Fibroblast of skin of scalp (primary cell): ENCODE data around the gene CDC45.

ENCODE experiments used
- DNase-seq: peaks from one replicate; pipeline ENCODE4 v3.0.0-alpha.2; 2013

The CDC45 gene

GRCh38 chr22:19516378-19517170 lies 36.9 kb downstream of the CDC45 start:
- no peak for DNase-seq

GRCh38 chr22:19517171-19517500 lies 37.4 kb downstream of the CDC45 start:
- DNase-seq = no peak

DNA sequence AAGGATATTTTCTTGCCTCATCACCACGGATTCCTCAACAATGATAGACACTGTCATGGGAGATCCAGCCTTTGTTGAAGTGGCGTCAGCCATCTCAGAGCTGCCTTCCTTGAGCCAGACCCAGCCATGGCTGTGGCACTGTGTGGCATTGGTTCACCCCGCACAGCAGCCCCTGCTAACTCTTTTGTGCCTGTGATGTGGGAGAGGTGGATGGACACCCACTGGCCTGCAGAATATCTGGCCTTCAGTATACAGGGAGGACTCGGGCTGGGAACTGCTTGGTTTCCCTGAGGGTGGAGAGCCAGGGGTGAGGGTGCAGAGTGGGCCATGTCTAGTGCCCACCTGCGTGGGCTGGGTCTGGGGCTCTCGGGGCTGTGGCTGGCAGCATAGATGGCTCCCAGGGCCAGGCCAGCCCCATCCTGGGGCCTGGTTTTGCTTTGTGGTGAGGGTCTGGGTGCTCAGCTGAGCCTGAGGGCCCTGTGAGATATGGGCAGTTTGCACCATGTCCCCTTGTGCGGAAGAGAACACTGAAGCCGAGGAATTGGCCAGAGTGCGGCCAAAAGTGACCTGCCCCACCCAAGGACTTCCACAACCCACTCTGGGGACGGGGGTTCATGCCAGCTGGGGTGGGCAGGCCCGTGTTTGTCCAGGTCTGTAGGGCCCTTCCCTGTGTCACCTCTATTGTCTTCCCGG lies 38.3 kb downstream of the CDC45 start:
- DNase-seq = no peak

DNA sequence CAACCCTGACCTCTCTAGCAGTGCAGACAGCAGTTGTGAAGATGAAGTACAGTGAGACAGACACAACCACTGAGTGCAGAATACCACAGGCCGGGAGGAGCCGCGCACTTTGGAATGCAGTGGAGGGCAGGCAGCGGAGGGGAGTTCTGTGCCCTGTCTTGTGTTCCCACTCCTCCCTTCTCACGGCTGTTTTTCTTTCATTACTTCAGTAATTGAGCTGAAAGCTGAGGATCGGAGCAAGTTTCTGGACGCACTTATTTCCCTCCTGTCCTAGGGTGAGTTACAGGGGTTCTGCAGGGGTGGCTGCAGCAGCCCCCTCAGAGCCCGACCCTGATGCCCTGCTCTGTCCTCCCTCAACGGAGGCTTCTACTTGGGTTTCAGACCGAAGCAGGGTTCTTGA lies 38.9 kb downstream of the CDC45 start:
- DNase-seq = no peak

DNA sequence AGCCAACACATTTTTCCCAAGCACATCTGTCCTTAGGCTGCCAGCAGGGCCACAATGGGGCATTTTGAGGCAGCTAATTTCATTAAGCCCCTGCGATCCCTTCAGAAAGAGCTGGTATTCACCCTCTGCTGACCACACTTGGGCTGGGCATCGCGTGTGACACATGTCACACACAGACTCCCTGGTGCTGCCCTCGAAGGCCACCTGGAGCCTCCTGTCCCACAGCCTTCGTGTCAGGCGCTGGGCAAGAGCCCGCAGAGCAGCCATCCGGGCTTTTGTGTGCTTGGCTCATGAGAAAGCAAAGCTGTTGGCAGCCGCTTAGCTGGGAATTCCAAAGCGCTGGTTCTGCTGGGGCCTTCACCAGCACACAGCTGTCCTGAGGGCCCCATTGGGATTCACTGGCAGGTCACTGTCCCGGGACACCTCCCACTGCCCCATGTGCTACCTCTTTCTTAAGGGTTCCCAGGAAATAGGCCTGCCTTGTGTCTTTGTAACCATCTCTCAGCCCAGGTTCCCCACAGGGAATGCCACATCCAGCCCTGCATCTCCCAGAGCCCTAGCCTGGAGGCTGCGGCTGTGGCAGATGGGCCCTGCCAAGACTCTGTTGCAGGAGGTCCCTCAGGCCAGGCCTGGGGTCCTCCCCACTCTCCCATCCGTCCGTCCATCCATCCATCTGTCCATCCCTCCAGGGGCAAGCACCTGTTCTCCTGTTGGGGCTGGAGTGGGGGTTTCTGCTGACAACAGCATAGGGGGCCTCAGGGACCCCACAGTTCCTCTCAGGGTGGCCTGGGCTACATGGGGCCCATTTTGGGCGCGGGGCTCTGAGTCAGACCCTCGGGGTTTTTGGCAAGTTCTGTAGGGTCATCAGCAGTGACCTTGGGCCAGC lies 39.6 kb downstream of the CDC45 start:
- no peak for DNase-seq

DNA sequence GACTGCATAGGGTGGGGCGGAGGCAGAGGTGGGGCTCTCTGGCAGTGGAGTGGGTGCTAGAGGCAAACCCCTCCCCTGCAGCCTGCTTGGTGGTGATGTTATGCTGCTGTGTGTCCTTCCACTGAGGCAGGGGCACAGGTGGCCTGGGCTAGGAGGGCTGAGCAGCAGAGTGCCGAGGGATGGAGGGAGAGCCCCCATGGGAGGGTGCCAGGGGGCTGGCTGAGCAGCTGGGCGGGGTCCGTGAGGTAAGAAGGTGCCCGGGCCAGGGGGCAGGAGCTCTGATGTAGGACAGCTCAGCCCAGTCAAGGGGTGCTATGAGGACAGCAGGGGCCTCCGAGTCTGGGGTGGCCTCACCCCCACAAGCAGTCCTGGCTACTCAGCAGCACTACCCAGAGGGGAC lies 40.3 kb downstream of the CDC45 start:
- no peak for DNase-seq

DNA sequence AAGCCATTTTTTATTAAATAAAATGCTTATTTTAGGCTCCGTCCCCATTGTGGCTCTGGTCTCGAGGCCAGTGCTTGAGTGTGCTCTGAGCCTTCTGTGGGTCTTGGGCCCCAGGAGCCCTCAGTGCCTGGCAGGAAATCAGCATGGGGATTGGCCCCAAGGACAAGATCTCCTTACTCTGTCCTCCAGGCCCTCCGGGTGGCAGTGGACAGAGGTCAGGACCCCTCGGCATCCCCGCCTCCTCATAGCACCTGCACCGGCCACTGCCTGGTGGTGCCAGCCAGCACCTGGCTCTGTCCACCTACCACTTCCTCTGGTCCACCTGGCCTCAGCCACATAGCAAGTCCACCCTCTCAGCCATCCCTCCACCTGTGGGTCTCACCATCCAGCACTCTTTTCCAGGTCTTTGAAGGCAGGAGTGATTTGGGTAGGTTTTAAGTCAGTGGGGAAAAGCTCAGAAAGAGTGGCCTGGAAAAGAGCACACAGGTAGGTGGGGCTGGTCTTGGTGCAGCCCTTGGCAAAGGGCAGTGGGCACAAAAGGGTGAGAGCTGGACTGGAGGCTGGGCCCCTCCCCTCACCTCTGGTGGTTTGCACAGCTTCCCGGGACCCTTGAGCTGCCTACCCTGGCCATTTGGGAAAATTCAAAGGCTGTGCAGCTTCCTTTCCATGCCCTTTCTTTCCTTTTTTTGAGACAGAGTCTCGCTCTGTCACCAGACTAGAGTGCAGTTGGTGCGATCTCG lies 41.0 kb downstream of the CDC45 start:
- no peak for DNase-seq

DNA sequence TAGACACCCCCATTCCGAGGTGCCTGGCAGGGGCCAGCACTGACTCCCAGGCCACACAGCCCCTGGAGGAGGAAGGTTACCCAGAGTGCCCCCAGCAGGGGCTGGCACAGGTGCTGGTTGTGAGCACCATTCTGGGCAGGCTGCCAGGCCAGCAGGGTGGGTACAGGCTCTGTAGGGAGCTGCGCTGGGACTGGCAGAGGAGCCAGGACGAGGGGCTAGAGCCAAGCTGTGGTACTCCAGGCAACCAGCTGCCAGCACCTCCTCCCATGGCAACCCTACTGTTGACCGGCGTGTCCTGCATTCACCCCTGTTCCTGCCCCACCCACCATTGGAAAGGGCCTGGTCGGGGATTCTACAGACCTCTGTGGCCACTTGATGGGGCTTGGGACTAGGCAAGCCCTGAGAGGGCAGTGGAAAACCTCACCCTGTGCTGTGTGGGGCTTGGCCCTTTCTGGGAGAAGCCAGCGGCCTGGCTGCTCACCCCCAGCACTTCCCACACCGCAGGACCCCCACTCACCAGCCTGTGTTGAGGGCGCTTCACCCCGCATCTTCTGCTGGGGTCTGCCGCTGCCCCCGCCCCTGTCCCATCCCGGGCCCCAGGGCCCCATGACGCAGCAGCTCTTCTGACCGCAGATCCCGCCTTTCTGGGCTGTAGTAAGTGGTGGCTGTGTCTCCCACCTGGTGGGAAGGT lies 42.6 kb downstream of the CDC45 start:
- no peak for DNase-seq

DNA sequence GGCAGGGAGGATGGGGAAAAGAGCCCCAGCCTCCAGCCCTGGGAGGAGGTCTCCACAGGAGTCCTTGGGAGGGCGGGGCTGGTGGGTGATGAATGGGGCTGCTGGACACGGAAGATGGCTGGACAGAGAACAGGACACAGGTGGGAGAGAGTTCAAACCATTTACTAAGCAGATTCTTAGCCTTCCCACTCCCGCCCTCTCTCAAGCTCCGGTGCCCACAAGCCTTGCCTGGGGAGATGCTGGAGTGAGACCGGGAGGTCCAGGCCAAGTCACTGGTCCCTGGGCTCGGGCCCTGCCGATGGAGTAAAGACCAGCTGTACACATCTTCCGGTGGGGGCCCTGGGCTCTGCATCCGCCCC lies 43.1 kb downstream of the CDC45 start:
- no peak for DNase-seq

GRCh38 chr22:19523240-19524169 lies 43.8 kb downstream of the CDC45 start:
- no peak for DNase-seq

DNA sequence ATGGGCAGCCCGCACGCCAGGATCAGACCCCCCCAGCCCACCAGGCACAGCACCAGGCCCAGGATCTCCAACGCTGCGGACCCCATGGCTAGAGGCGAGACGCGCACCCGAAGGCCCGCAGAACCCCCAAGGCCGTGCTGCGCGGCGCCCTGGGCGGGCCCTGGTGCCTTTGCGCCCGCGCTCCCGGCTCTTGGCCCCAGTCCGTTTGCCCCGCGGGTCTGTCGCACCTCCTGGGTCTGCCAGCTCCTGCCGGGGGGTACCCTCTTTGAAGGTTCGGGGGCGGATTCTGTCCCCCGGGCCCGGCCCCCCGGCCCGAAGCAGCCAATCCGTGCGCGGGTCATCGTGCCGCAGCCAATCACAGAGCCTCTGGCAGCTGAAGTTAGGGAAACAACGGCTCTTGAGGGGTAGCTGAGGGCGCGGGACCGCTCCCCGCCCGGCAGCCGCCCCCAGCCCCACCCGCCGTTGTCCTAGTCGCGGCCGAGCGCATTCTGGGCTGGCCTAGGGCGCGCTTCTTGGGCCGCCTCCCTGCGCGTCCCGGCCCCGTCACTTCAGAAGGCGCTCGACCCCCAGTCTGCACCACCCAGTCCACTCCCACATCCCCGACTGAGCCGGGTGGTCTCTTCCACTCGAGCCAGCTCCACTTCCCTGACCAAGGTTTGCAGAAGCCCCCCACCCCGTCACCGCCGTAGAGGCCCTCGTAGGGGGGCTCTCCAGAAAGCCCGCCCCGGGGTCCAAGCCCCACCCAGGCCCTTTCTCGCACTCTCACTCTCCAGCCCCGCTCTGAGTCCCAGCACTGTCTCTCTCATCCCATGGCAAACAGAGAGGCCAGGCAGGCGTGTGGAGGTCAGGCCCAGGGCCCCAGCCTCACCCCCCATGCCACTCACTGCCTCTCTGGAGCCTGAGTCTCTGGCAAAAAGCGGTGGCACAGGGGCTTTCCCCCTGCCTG lies 44.7 kb downstream of the CDC45 start, which contains the start of gene CLDN5:
Gene CLDN5, minus strand, starts transcription at position 241 of the 946 bp plus-strand sequence. Its CDS starts 155 bp downstream, at position 86.
- DNase-seq = no peak

DNA sequence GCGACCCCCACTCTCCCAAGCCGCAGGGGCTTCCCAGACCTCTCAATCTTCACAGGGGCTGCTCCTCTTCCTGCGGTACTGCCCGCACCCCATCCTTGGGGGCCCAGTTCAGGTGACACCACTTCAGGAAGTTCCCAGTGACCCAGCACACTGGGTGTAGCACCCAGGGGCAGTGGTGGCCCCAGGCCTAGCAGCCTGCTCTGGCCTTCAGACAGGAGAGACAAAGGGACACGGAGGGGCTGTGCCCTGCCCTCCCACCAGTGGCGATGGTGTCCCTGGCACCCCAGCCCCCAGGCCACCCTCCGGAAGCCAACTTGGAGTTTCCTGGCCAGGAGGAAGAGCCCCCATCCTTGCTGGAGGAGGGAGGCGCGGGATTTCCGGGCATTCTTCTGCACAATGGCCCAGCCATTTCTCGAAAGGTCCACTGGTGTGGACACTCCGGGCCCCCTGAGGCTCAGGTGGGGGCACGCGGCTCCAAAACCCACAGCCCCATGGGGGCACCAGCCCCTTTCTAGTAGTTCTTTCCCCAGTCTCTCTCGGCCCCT lies 45.5 kb downstream of the CDC45 start:
- DNase-seq = no peak

- no peak for DNase-seq
These were observed 45.9 kb downstream of the CDC45 start for GRCh38 chr22:19525666-19526065.

GRCh38 chr22:19526076-19526701 lies 46.5 kb downstream of the CDC45 start:
- no peak for DNase-seq

DNA sequence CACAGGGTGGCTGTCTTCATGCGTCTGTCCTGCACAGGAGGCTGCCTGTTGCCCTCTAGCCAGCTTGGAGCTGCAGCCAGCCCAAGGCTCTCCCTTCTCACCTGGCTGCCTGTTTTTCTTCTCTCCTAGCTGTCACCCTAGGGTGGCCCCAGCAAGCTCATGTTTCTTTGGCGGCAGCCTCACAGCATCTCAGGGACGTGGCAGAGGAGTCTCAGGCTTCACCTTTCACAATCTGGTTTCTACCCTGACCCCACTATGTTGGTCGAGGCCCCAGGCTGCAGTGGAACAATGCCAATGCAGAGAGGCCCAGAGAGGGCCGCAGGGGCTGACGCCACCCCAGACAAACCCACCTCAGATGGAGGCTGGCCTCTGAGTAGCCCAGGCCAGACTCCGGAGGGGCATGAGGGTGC lies 47.0 kb downstream of the CDC45 start:
- no peak for DNase-seq

GRCh38 chr22:19527321-19527721 lies 47.6 kb downstream of the CDC45 start:
- no peak for DNase-seq

DNA sequence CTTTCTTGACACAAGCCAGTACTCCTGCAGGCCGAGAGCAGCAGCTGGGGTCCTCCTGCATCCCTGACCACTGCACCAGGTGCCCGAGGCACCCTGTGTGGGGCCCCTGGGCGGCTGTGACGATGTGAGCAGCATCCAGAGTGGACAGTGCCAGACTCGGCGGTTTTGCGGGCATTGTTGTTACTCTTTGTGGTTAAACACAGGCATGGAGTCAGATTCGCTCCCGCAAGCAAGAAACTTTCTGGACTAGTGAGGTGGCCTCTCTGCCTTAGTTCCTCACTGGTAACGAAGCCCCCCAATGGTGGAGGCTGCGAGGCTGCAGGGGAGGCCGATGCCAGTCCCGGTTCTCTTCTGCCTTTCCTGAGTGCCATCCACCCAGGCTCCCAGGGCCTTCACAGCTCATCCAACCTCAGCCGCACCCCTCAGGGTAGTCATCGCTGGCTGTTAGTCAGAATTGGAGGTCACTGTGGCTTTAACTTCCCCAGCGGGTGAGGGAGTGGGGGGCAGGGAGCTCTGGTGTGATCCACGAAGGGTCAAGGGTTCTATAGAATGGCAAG lies 48.2 kb downstream of the CDC45 start:
- DNase-seq = no peak

DNA sequence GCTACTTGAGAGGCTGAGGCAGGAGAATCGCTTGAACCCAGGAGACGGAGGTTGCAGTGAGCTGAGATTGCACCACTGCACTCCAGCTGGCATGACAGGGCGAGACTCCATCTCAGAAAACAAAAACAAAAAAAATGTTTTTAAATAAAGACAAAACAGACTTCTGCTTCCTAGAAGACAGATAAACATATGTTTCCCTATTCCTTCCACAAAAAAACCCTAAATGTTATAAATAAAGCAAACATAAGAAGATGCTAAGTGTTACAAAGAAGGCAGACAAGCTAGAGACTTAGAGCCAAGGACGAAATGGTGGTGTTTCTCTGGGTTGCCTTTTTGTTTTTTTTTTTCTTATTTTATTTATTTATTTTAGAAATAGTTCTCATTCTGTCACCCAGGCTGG lies 50.1 kb downstream of the CDC45 start:
- no peak for DNase-seq
